ENCODE data around the gene GPRIN2.
"Not testable (repeated sequence)": the region's sequence is repeated elsewhere in the genome, so short reads cannot be mapped to it uniquely, and the experiment has no call there.

GPRIN2 gene

DNA sequence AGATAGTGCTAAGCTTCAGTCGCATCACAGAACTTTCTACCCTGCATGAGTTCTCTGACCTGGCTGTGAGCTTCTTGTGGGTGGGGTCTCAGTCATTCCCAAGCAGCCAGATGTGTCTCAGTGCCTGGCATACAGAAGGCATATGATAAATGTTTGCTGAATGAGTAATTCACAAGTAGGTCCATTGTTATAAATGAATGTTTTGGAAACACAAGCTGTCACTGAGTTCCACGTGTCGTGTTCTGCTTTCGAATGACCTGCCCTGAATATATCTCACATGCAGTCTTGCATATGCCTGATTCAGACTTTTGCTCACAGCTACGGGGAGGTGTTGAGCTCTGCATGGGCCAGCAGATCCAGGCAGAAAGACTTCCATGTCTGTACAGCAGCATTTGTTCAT lies 44.5 kb downstream of the GPRIN2 start:
- DNase-seq; in situ Hi-C loops (cut with MboI; ENCODE audit: low pct_unique_long_range_greater_than_20kb, low sequenced_read_pairs): not testable (repeated sequence)

All from KBM-7 (cell line).